ENCODE results near the gene MMADHC.

Gene MMADHC

DNA sequence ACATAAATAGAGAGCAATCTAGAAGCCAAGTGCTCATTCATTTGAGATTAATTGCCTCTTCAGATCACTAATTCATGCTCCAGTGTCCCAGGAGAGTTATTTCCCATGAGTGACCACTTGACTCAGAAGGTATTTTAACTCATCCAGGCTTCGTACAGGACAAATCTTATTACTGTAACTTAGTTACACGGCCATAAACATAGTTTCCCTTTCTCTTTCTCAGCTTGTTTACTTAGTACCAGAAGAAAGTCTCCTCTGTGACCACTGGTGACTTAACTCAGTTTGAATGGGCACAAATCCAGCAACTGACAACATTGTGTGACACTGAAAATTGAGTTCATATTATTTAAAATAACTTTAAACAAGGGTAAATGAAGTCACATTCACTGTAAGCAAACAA is 25.3 kb downstream of the MMADHC start:
- TF ChIP-seq, protein P1, sequence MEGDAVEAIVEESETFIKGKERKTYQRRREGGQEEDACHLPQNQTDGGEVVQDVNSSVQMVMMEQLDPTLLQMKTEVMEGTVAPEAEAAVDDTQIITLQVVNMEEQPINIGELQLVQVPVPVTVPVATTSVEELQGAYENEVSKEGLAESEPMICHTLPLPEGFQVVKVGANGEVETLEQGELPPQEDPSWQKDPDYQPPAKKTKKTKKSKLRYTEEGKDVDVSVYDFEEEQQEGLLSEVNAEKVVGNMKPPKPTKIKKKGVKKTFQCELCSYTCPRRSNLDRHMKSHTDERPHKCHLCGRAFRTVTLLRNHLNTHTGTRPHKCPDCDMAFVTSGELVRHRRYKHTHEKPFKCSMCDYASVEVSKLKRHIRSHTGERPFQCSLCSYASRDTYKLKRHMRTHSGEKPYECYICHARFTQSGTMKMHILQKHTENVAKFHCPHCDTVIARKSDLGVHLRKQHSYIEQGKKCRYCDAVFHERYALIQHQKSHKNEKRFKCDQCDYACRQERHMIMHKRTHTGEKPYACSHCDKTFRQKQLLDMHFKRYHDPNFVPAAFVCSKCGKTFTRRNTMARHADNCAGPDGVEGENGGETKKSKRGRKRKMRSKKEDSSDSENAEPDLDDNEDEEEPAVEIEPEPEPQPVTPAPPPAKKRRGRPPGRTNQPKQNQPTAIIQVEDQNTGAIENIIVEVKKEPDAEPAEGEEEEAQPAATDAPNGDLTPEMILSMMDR (IDR thresholded peaks at IDR 0.05): no peak

DNA sequence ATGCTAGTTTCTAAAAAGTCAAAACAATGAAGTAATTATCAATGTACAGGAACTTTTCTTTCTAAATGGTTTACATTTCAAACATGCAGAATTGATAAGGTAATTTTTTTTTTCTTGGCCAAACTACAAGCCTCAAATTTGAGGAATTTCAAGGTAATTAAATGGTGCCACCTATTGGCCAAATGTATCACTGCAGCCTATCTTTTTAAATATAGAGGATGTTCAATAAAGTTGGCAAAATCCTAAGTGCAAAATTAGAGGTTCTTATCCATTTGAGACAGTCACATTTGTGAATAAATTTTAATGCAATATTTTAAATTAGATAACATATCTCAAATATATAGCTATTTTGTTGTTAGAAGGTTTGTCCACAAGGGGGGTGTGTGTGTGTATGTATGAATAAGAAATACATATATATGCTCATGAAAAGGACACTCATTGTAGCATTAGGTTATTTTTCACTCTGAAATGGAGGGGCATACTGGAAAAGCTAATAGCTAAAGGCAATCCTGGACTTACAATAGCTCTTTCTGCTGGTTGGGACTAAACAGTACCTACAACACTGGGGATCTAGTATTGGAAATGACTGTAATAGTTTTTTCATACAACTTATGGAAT is 26.2 kb downstream of the MMADHC start:
- TF ChIP-seq, protein P1 (IDR thresholded peaks at IDR 0.05): peak; percentile 85

DNA sequence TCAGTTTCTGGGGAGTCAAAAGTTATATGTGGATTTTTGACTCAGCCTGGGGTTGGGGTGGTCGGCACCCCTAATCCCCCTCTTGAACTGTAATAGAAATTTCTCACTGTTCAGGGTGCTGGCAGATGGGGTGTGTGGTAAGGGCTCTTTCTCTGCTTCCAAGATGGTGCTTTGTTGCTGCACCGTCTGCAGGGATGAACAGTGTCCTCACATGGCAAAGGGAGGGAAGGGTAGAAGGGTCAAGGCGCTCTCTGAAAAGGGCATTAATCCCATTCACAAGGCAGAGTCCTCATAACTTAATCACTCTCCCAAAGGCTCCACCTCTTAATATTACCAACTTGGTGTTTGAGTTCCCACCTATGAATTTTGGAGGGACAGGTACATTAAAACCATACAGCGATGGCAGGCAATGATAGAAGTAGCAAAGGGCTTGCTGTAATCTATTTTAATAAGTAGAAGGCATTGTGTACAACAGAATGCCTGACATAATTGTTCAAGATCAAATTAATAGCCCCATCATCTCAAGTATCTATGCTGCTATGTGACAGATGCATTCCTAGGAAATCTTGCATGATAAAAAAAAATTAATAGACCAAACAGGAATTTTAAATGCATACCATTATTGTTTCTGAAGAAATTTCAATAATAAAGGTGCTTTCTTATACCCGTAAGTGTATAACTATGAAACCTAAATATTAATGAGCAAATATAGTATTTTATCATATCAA is 28.1 kb downstream of the MMADHC start:
- TF ChIP-seq, protein P1 (IDR thresholded peaks at IDR 0.05): no peak

DNA sequence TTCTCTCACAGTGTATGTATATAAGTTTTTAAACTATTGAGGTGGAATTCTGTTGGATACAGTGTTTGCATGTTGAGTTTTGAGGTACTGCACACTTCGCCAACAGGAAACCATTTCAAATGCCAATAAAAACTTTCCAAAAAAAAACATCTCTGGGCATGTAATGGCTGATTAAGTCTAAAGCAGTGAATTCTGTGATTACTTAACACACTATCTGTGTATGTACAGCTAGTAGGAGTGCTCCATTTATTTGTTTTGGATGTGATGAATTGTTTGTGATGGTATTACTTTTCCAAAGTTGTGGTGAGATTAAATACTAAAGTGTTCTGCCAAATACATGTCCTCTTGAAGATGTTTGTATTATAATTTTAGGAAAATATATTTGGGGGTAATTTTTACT is 31.1 kb downstream of the MMADHC start:
- TF ChIP-seq, protein P1 (IDR thresholded peaks at IDR 0.05): no peak

DNA sequence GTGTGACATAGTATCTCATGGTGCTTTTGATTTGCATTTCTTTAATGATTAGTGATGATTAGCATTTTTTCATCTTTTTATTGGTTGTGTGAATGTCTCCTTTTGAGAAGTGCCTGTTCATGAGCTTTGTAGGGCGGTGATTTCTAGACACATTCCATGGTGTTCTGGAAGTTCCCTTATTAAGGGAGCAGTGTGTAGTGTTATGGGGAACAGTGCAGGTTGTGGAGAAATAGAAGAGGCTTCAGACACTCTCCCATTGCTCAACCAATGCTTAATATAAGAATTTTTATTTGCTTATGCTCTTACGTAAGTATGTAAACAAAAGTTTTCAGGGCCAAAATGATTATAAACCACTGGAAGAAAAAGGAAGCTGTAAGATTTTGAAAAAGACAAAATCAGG is 34.7 kb downstream of the MMADHC start:
- TF ChIP-seq, protein P1 (IDR thresholded peaks at IDR 0.05): no peak

DNA sequence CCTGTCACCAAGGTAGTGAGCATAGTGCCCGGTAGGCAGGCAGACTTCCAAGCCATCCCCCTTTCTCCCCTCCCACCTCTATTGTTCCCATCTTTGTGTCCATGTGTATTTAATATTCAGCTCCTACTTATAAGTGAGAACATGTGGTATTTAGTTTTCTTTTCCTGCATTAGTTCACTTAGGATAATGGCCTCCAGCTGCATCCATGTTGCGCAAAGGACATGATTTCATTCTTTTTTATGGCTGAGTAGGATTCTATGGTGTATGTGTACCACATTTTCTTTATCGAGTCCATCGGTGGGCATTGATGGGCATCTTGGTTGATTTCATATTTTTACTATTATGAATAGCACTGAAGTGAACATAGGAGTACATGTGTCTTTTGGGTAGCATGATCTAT is 35.3 kb downstream of the MMADHC start:
- TF ChIP-seq, protein P1 (IDR thresholded peaks at IDR 0.05): no peak

DNA sequence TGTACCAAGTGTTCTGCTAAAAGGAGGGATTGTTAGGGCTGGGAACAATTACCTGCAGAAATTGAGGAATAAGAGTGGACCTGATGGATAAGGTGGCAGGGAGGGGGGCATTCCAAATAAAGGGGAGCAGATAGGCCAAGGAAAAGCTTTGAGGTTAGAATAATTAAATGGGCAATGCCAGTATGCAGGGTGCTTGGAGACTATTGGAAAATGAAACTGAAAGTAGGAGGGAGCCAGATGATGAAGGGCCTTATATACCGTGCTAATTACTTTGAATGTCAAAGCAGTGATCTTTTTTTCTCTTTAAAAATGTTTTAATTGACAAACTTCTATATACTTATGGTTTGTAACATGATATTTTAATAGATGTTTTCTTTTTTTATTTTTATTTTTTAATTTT is 42.9 kb downstream of the MMADHC start:
- TF ChIP-seq, protein P1 (IDR thresholded peaks at IDR 0.05): no peak
